Neural cell (in vitro differentiated cells): ENCODE results near the gene CD200R1L.

ENCODE experiments used
- CTCF ChIP-seq: fragments of 450-650 bp; IDR thresholded peaks from 2 replicates; pipeline ENCODE4 v1.5.1; 2014; ENCODE audit warnings: antibody characterized with exemption, mild to moderate bottlenecking, moderate library complexity; ENCODE audit not compliant: poor library complexity, severe bottlenecking
- POLR2AphosphoS5 ChIP-seq: IDR thresholded peaks from 2 replicates; pipeline ENCODE4 v1.6.1; 2012
- RAD21 ChIP-seq: fragments of 450-650 bp; conservative IDR thresholded peaks from 2 replicates; pipeline ENCODE4 v1.6.1; 2014; ENCODE audit warnings: antibody characterized with exemption, mild to moderate bottlenecking, moderate library complexity

GRCh38 chr3:112875561-112875960 lies 28.9 kb upstream of the CD200R1L start:
- no peak for TF ChIP-seq CTCF
- no peak for TF ChIP-seq RAD21
- no peak for TF ChIP-seq POLR2AphosphoS5
